Measurements from ENCODE around the gene TMPRSS7. TPM values are rescaled to one million over a fixed set of nuclear protein-coding genes. Genes with fewer than 3 reads are reported as not detected.

The TMPRSS7 gene
- total and polyA plus RNA-seq, 2 donors from 2014 or later = not detected

DNA sequence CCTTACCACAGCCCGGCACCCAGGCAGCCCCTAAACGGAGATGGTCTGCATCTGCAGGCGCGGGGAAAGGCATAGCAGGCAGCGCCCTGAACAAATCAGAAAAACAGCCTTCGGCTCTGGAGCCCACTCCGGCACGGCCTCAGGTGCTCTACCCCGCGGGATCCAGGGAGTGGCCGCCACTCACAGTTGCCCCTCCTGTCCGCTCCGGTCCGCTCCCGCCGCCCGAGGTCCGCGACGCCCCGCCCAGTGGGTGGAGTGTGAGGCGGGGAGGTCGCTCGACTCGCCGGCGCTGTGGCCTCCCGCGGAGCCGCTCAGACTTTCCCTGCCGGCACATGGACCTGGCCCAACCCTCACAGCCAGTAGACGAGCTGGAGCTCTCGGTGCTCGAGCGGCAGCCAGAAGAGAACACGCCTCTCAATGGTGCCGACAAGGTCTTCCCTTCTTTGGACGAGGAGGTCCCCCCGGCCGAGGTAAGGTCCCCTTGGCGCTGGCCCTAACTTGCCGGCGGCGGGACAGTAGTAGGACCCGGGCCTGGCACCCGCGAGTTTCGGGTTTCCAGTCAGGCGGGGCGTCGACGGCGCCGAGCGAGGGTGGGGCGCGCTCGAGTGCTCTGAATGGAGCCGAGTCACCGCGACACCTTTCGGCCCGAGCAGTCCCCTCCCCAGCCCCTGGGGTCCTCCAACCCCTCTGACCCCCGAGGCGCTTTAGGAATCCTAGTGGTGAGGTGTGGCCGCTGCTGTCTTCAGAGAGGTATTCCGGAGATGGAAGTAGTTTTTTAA is 51.7 kb downstream of the TMPRSS7 start, which contains the start of gene C3orf52:
TSS of gene C3orf52 (plus strand) at position 314 of the 779 bp plus-strand sequence. CDS start at position 333, 19 bp downstream.
- DNase-seq = peak; percentile 90 to 94 (median 92)
- peaks cover 0 to 13% (median 9%) of the 10 kb centered on the region in 3 donors for H3K4me1 ChIP-seq (ENCODE audit: control insufficient read depth in 2 of 3, insufficient read depth in 2 of 3, low read depth in 1 of 3, low read length in 3 of 3)
- peak within 1 kb of the TSS; percentile 43 to 67 for H3K27ac ChIP-seq (ENCODE audit: low read depth in 2 of 2, low read length in 2 of 2)
- FAIRE-seq = no peak
- H3K9me3 ChIP-seq (ENCODE audit: control insufficient read depth in 2 of 3, insufficient read depth in 1 of 3, low read length in 3 of 3) = no peaks in the 10 kb centered on the region
- no peaks in the 10 kb centered on the region for H3K27me3 ChIP-seq (ENCODE audit: control insufficient read depth, insufficient read depth, low read length)
- TF ChIP-seq, protein P1, sequence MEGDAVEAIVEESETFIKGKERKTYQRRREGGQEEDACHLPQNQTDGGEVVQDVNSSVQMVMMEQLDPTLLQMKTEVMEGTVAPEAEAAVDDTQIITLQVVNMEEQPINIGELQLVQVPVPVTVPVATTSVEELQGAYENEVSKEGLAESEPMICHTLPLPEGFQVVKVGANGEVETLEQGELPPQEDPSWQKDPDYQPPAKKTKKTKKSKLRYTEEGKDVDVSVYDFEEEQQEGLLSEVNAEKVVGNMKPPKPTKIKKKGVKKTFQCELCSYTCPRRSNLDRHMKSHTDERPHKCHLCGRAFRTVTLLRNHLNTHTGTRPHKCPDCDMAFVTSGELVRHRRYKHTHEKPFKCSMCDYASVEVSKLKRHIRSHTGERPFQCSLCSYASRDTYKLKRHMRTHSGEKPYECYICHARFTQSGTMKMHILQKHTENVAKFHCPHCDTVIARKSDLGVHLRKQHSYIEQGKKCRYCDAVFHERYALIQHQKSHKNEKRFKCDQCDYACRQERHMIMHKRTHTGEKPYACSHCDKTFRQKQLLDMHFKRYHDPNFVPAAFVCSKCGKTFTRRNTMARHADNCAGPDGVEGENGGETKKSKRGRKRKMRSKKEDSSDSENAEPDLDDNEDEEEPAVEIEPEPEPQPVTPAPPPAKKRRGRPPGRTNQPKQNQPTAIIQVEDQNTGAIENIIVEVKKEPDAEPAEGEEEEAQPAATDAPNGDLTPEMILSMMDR (IDR thresholded peaks at IDR 0.05; ENCODE audit: borderline replicate concordance, extremely low read depth, insufficient read depth) = no peak
- peak within 1 kb of the TSS in 1 of 3 donors; percentile 46 for H3K9ac ChIP-seq (ENCODE audit: low read length in 3 of 3)
- no peaks in the 10 kb centered on the region for H3K36me3 ChIP-seq (ENCODE audit: control insufficient read depth in 2 of 3, insufficient read depth in 3 of 3, low read length in 3 of 3)
- H3K4me3 ChIP-seq (ENCODE audit: low read length in 3 of 3) = peak within 1 kb of the TSS; percentile 45 to 61 (median 58)
- intact Hi-C loops (cut with DNase I) = no loop called here

DNA sequence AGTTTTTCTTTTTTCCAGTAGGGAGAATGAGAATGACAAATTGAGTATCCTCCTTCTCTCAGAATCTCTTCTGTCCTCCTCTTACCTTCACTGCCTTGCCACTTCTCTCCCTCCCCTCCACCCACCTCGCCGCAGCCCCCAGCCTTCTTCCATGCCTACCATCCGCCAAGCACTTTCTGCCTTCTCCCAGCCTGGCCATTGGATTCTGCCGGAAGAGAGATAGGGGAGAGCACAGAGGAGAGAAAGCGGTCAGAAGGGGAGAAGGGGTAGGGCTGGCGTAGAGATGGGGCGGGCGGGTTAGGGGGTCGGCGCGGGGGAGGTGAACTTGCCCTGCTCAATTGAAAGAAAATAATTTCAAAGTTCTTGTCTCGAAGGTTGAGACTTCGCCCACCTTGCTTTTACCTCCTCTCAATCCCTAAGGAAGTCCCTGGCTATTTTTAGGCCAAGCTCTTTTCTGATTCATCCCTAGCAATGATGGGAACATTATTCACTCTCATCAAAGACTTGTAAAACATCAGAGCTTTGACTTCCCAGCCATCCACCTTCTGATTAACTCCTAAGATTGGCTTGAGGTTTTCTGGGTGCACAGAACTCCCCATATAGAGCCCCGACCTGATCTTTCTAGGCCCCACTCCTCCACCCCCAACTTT is 52.5 kb downstream of the TMPRSS7 start:
- FAIRE-seq = no peak
- Histone ChIP-seq H3K9me3 (ENCODE audit: control insufficient read depth in 2 of 3, insufficient read depth in 1 of 3, low read length in 3 of 3) (no peaks in the 10 kb centered on the region), H3K27ac (ENCODE audit: low read depth in 2 of 2, low read length in 2 of 2) (peak overlapping the region; percentile 18 to 43), H3K36me3 (ENCODE audit: control insufficient read depth in 2 of 3, insufficient read depth in 3 of 3, low read length in 3 of 3) (no peaks in the 10 kb centered on the region), H3K4me1 (ENCODE audit: control insufficient read depth in 2 of 3, insufficient read depth in 2 of 3, low read depth in 1 of 3, low read length in 3 of 3) (peaks cover 0 to 13% (median 9%) of the 10 kb centered on the region in 3 donors), H3K27me3 (ENCODE audit: control insufficient read depth, insufficient read depth, low read length) (no peaks in the 10 kb centered on the region), H3K4me3 (ENCODE audit: low read length in 3 of 3) (peak overlapping the region; percentile 42 to 61 (median 45)), H3K9ac (ENCODE audit: low read length in 3 of 3) (peak overlapping the region in 1 of 3 donors; percentile 46)
- peak in 3 of 5 donors; percentile 21 to 55 (median 29) for DNase-seq
- TF ChIP-seq, protein P1 (IDR thresholded peaks at IDR 0.05; ENCODE audit: borderline replicate concordance, extremely low read depth, insufficient read depth) = no peak
- intact Hi-C loops (cut with DNase I) = no loop called here

DNA sequence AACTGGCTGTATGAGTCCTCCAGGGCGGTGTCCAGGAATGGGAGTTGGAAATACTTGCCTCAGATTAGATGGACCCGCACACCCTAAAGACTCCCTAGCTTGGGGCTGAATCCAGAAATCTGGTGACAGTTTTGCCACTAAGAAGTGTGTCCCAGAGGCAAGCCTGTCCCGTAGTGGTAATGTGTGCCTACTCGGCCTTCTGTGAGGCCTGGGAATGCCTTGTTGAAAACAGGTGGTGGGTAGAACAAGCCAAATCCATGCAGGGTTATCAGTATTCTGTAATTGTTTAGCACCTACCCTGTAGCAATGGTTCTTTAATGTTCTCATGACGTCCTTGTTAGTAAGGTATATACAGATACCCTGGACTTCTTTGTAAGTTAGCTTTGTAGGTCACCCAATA is 53.2 kb downstream of the TMPRSS7 start:
- no peaks in the 10 kb centered on the region for H3K9me3 ChIP-seq (ENCODE audit: control insufficient read depth in 2 of 3, insufficient read depth in 1 of 3, low read length in 3 of 3)
- H3K4me3 ChIP-seq (ENCODE audit: low read length in 3 of 3) = peak overlapping the region in 2 of 3 donors; percentile 28 to 40
- H3K27ac ChIP-seq (ENCODE audit: low read depth in 2 of 2, low read length in 2 of 2) = peak overlapping the region in 1 of 2 donors; percentile 20
- peaks cover 2 to 13% (median 9%) of the 10 kb centered on the region in 3 donors for H3K4me1 ChIP-seq (ENCODE audit: control insufficient read depth in 2 of 3, insufficient read depth in 2 of 3, low read depth in 1 of 3, low read length in 3 of 3)
- peak in 2 of 5 donors; percentile 14 to 45 for DNase-seq
- TF ChIP-seq, protein P1 (IDR thresholded peaks at IDR 0.05; ENCODE audit: borderline replicate concordance, extremely low read depth, insufficient read depth) = no peak
- no peaks in the 10 kb centered on the region for H3K36me3 ChIP-seq (ENCODE audit: control insufficient read depth in 2 of 3, insufficient read depth in 3 of 3, low read length in 3 of 3)
- H3K27me3 ChIP-seq (ENCODE audit: control insufficient read depth, insufficient read depth, low read length) = no peaks in the 10 kb centered on the region
- no peak overlapping the region for H3K9ac ChIP-seq (ENCODE audit: low read length in 3 of 3)
- intact Hi-C loops (cut with DNase I) = no loop called here
- FAIRE-seq = no peak

Measured in kidney (tissue), 14 donors.